Astrocyte of the spinal cord (primary cell): Measurements from ENCODE around the gene IRAK1BP1.

Experiments used
- DNase-seq: peaks from one replicate; pipeline ENCODE4 v3.0.0; 2011; ENCODE audit warnings: low read depth, low spot score
- H3K4me3 ChIP-seq: 2 replicates; pipeline ENCODE4 v1.5.1; 2011; ENCODE audit warnings: low read depth, mild to moderate bottlenecking, low read length, moderate library complexity
- CTCF ChIP-seq: IDR thresholded peaks from 2 replicates; pipeline ENCODE4 v1.5.1; 2012; ENCODE audit warnings: low read depth, mild to moderate bottlenecking, low read length, inconsistent platforms
- in situ Hi-C: cut with HindIII; loops from 2 replicates; pipeline ENCODE4 v1.10.0; 2017; ENCODE audit warnings: low sequenced_read_pairs

IRAK1BP1 gene

GRCh38 chr6:78935553-78935952, 68.2 kb downstream of the IRAK1BP1 start:
- no peak for TF ChIP-seq CTCF
- in situ Hi-C loops, result no loop called here

GRCh38 chr6:78936515-78936914, 69.2 kb downstream of the IRAK1BP1 start:
- in situ Hi-C loops, result no loop called here
- no peak for DNase-seq
- H3K4me3 ChIP-seq, result no peak overlapping the region
- TF ChIP-seq CTCF, result no peak

More at GRCh38 chr6:78935553-78935952, 68.2 kb downstream of the IRAK1BP1 start:
- no peak for DNase-seq
- H3K4me3 ChIP-seq, result no peak overlapping the region

- peak; percentile 12 for DNase-seq
- no peak overlapping the region for H3K4me3 ChIP-seq
- no peak for TF ChIP-seq CTCF
- in situ Hi-C loops, result no loop called here
These were observed 75.1 kb downstream of the IRAK1BP1 start for GRCh38 chr6:78942446-78942845.

GRCh38 chr6:78947529-78947928, 80.2 kb downstream of the IRAK1BP1 start:
- H3K4me3 ChIP-seq, result no peak overlapping the region
- in situ Hi-C loops, result no loop called here
- TF ChIP-seq CTCF, result no peak
- peak; percentile 43 for DNase-seq

GRCh38 chr6:78947962-78948361, 80.6 kb downstream of the IRAK1BP1 start:
- DNase-seq, result peak; percentile 71
- TF ChIP-seq CTCF, result no peak
- in situ Hi-C loops, result no loop called here
- no peak overlapping the region for H3K4me3 ChIP-seq

- no peak for DNase-seq
- H3K4me3 ChIP-seq, result no peak overlapping the region
- no peak for TF ChIP-seq CTCF
- in situ Hi-C loops, result no loop called here
These were observed 81.4 kb downstream of the IRAK1BP1 start for GRCh38 chr6:78948785-78949184.

- DNase-seq, result no peak
- no peak for TF ChIP-seq CTCF
- in situ Hi-C loops, result no loop called here
- no peak overlapping the region for H3K4me3 ChIP-seq
These were observed 85.0 kb downstream of the IRAK1BP1 start for GRCh38 chr6:78952362-78952761.
